ENCODE data around the gene MTF2. TPM values are rescaled to one million over a fixed set of nuclear protein-coding genes. Genes with fewer than 3 reads are reported as not detected.
A peak's percentile ranks its signal among the peaks of the same experiment; 100 is the strongest.

MTF2 gene
- total and polyA plus RNA-seq, 7 experiments from 2014 or later = 35.3 to 77.9 (median 50.4) TPM

DNA sequence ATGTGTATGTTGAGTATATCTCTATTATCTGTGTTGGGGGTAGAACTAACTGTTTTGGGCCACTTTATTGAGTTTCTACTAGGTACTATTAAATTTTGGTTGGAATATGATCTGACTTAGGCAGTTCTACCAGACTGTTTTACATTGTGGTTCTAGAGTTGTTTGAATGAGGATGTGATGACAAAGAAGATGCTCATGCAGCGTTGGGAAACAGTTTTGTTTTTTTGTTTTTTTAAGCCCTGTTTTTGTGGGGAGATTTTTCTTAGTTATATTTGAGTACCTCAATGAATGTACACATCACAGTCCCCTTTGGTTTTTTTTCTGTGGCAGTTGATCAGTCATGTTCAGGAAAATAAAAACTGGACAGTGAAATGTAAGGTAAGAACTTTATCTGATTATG is 61.0 kb downstream of the MTF2 start:
- no peak for ATAC-seq
- H3K4me3 Mint-ChIP-seq = no peak overlapping the region
- H3K9me3 ChIP-seq (ENCODE audit: control insufficient read depth in 2 of 3, low read length in 3 of 3) = no peaks in the 10 kb centered on the region
- H3K36me3 ChIP-seq (ENCODE audit: control insufficient read depth in 2 of 3, insufficient read depth in 3 of 3, low read length in 3 of 3) = peaks cover 4 to 28% (median 4%) of the 10 kb centered on the region in 3 experiments
- H3K27me3 Mint-ChIP-seq = no peaks in the 10 kb centered on the region
- intact Hi-C loops (cut with micrococcal nuclease) = loop anchor here in 1 of 2 donors (5.0 kb wide), 1 partner anchor 37 kb away; no protein-coding TSS in a partner anchor
- H3K4me3 ChIP-seq (ENCODE audit: low read length) = no peak overlapping the region
- CTCF ChIA-PET = interaction anchor here (0.7 kb wide), 1 partner anchor 11 kb away, joined by 3 read pairs; no protein-coding TSS in a partner anchor
- DNase-seq = no peak
- H3K9me3 Mint-ChIP-seq = no peaks in the 10 kb centered on the region
- peaks cover 5 to 19% (median 8%) of the 10 kb centered on the region in 5 donors for H3K36me3 Mint-ChIP-seq
- POLR2A ChIA-PET = interaction anchor here (0.7 kb wide), 1 partner anchor 175 kb away, joined by 3 read pairs; no protein-coding TSS in a partner anchor
- no peak overlapping the region for H3K27ac ChIP-seq (ENCODE audit: low read depth, low read length)
- H3K27ac Mint-ChIP-seq = peak overlapping the region in 4 of 9 donors; percentile 9 to 74 (median 23)
- peaks cover 0 to 10% (median 4%) of the 10 kb centered on the region in 7 donors for H3K4me1 Mint-ChIP-seq
- no peaks in the 10 kb centered on the region for H3K27me3 ChIP-seq (ENCODE audit: control insufficient read depth in 2 of 2, insufficient read depth in 2 of 2, low read length in 2 of 2)
- no peaks in the 10 kb centered on the region for H3K4me1 ChIP-seq (ENCODE audit: control insufficient read depth in 2 of 2, insufficient read depth in 2 of 2, low read length in 2 of 2)

DNA sequence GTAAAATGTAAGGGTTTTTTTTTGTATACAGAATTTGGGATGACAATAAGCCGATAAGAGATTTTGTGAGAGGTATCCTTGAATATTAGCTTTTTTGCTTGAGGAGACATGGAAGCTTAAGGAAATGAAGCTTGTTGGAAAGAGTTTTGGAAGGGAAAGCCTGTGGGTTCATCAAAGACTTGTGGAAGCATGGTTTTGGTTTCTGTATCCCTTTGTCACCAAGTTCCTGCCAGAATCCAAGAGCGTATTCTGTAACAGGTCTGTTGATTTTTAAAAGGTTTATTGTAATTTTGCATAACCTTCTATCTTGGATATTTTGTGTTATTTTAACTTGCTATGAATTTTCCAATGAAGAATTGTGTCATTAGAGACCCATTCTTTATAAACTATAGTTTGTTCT is 63.1 kb downstream of the MTF2 start:
- H3K9me3 Mint-ChIP-seq = no peaks in the 10 kb centered on the region
- H3K36me3 ChIP-seq (ENCODE audit: control insufficient read depth in 2 of 3, insufficient read depth in 3 of 3, low read length in 3 of 3) = peaks cover 4 to 8% (median 4%) of the 10 kb centered on the region in 3 experiments
- no peaks in the 10 kb centered on the region for H3K9me3 ChIP-seq (ENCODE audit: control insufficient read depth in 2 of 3, low read length in 3 of 3)
- H3K27me3 Mint-ChIP-seq = no peaks in the 10 kb centered on the region
- intact Hi-C loops (cut with micrococcal nuclease) = loop anchor here in 1 of 2 donors (5.0 kb wide), 1 partner anchor 35 kb away; no protein-coding TSS in a partner anchor
- ChIA-PET CTCF (no interaction called here), POLR2A (interaction anchor here (0.6 kb wide), 1 partner anchor 915 kb away, joined by 3 read pairs; no protein-coding TSS in a partner anchor)
- DNase-seq (no peak), ATAC-seq (no peak)
- peaks cover 0 to 10% (median 4%) of the 10 kb centered on the region in 7 donors for H3K4me1 Mint-ChIP-seq
- H3K27me3 ChIP-seq (ENCODE audit: control insufficient read depth in 2 of 2, insufficient read depth in 2 of 2, low read length in 2 of 2) = no peaks in the 10 kb centered on the region
- H3K4me1 ChIP-seq (ENCODE audit: control insufficient read depth in 2 of 2, insufficient read depth in 2 of 2, low read length in 2 of 2) = no peaks in the 10 kb centered on the region
- H3K36me3 Mint-ChIP-seq = peaks cover 0 to 16% (median 0%) of the 10 kb centered on the region in 5 donors
- peak overlapping the region in 5 of 9 donors; percentile 4 to 41 (median 22) for H3K27ac Mint-ChIP-seq
- H3K4me3 Mint-ChIP-seq = no peak overlapping the region
- no peak overlapping the region for H3K4me3 ChIP-seq (ENCODE audit: low read length)
- H3K27ac ChIP-seq (ENCODE audit: low read depth, low read length) = no peak overlapping the region

DNA sequence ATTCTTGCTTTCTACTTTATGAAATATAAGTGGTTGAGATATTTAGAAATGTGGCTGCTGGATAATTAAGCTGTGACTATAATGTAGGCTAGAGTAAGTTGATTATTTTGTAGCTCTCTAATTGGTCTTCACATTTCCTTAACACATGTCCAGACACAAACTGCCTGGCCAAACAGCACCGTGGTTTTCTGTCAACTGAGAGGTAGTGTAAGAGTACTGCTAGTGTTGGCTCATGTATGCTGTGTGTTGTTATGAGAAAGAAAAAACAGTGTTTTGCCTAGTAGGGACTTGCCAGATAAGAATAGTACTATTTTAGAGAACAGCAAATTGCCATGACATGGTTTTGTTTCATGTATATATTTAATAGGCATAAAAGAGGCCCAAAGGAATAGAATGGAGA is 64.1 kb downstream of the MTF2 start:
- H3K36me3 ChIP-seq (ENCODE audit: control insufficient read depth in 2 of 3, insufficient read depth in 3 of 3, low read length in 3 of 3) = peaks cover 0 to 4% (median 0%) of the 10 kb centered on the region in 3 experiments
- peak overlapping the region in 5 of 9 donors; percentile 4 to 30 (median 26) for H3K27ac Mint-ChIP-seq
- peaks cover 0 to 23% (median 5%) of the 10 kb centered on the region in 5 donors for H3K36me3 Mint-ChIP-seq
- no peak overlapping the region for H3K4me3 ChIP-seq (ENCODE audit: low read length)
- no peaks in the 10 kb centered on the region for H3K4me1 ChIP-seq (ENCODE audit: control insufficient read depth in 2 of 2, insufficient read depth in 2 of 2, low read length in 2 of 2)
- H3K27me3 Mint-ChIP-seq = no peaks in the 10 kb centered on the region
- intact Hi-C loops (cut with micrococcal nuclease) = loop anchor here in 1 of 2 donors (5.0 kb wide), 1 partner anchor 34 kb away; no protein-coding TSS in a partner anchor
- H3K4me1 Mint-ChIP-seq = peaks cover 0 to 12% (median 4%) of the 10 kb centered on the region in 7 donors
- ChIA-PET POLR2A (no interaction called here), CTCF (no interaction called here)
- DNase-seq (no peak), ATAC-seq (no peak)
- peaks cover 0 to 2% (median 0%) of the 10 kb centered on the region in 11 donors for H3K9me3 Mint-ChIP-seq
- H3K27me3 ChIP-seq (ENCODE audit: control insufficient read depth in 2 of 2, insufficient read depth in 2 of 2, low read length in 2 of 2) = no peaks in the 10 kb centered on the region
- peak overlapping the region; percentile 24 for H3K27ac ChIP-seq (ENCODE audit: low read depth, low read length)
- no peaks in the 10 kb centered on the region for H3K9me3 ChIP-seq (ENCODE audit: control insufficient read depth in 2 of 3, low read length in 3 of 3)
- H3K4me3 Mint-ChIP-seq = no peak overlapping the region

DNA sequence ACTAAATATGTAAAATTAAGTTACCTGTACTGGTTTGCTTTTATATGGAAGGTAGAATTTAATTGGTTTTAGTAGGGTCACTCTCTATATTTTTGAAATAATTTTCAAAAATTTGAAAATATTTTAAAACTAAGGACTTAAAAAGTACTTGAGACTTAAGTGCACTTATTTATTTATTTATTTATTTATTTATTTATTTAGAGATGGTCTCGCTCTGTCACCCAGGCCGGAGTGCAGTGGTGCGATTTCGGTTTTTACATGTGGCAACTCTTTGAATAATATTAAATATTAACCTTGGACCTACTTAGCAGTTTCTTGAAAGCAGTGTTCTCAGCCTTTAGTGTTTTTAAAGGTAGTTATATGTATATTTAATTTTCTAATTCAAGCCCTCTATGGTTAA is 64.7 kb downstream of the MTF2 start:
- H3K4me1 ChIP-seq (ENCODE audit: control insufficient read depth in 2 of 2, insufficient read depth in 2 of 2, low read length in 2 of 2) = no peaks in the 10 kb centered on the region
- CTCF ChIA-PET = no interaction called here
- H3K9me3 ChIP-seq (ENCODE audit: control insufficient read depth in 2 of 3, low read length in 3 of 3) = no peaks in the 10 kb centered on the region
- H3K36me3 ChIP-seq (ENCODE audit: control insufficient read depth in 2 of 3, insufficient read depth in 3 of 3, low read length in 3 of 3) = peaks cover 0 to 4% (median 1%) of the 10 kb centered on the region in 3 experiments
- Mint-ChIP-seq H3K27me3 (no peaks in the 10 kb centered on the region), H3K36me3 (peaks cover 0 to 25% (median 12%) of the 10 kb centered on the region in 5 donors), H3K27ac (no peak overlapping the region), H3K9me3 (peaks cover 0 to 2% (median 0%) of the 10 kb centered on the region in 11 donors), H3K4me3 (no peak overlapping the region), H3K4me1 (peaks cover 0 to 10% (median 4%) of the 10 kb centered on the region in 7 donors)
- H3K4me3 ChIP-seq (ENCODE audit: low read length) = no peak overlapping the region
- DNase-seq (no peak), ATAC-seq (no peak)
- H3K27ac ChIP-seq (ENCODE audit: low read depth, low read length) = no peak overlapping the region
- intact Hi-C loops (cut with micrococcal nuclease) = loop anchor here in 1 of 2 donors (5.0 kb wide), 1 partner anchor 34 kb away; no protein-coding TSS in a partner anchor
- POLR2A ChIA-PET = no interaction called here
- H3K27me3 ChIP-seq (ENCODE audit: control insufficient read depth in 2 of 2, insufficient read depth in 2 of 2, low read length in 2 of 2) = no peaks in the 10 kb centered on the region

DNA sequence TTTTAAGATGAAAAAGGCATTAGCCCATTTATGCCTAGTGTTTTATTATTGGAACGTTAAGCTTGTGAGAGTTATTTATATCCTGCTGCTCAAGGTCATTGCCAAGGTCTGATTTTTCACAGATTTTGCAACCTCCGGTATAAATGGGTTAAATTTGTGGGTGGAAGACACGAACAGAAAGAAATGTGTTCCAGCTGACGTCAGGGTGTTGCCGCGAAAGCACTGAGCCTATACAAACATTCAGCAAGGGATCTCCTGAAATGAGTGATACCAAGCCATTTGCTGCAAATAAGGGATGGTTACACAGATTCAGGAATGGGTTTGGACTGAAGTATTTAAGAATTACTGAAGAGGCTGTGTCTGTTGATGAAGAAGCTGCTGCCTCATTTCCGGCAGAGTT is 68.9 kb downstream of the MTF2 start:
- Mint-ChIP-seq H3K4me3 (no peak overlapping the region), H3K9me3 (peaks cover 0 to 2% (median 0%) of the 10 kb centered on the region in 11 donors), H3K36me3 (peaks cover 0 to 54% (median 35%) of the 10 kb centered on the region in 5 donors), H3K27ac (peak overlapping the region in 2 of 9 donors; percentile 18 to 43), H3K27me3 (no peaks in the 10 kb centered on the region), H3K4me1 (peaks cover 0 to 11% (median 0%) of the 10 kb centered on the region in 7 donors)
- Histone ChIP-seq H3K9me3 (ENCODE audit: control insufficient read depth in 2 of 3, low read length in 3 of 3) (no peaks in the 10 kb centered on the region), H3K4me1 (ENCODE audit: control insufficient read depth in 2 of 2, insufficient read depth in 2 of 2, low read length in 2 of 2) (no peaks in the 10 kb centered on the region), H3K36me3 (ENCODE audit: control insufficient read depth in 2 of 3, insufficient read depth in 3 of 3, low read length in 3 of 3) (peaks cover 0 to 15% (median 3%) of the 10 kb centered on the region in 3 experiments), H3K27me3 (ENCODE audit: control insufficient read depth in 2 of 2, insufficient read depth in 2 of 2, low read length in 2 of 2) (no peaks in the 10 kb centered on the region), H3K4me3 (ENCODE audit: low read length) (no peak overlapping the region), H3K27ac (ENCODE audit: low read depth, low read length) (no peak overlapping the region)
- POLR2A ChIA-PET = no interaction called here
- intact Hi-C loops (cut with micrococcal nuclease) = loop anchor here in 1 of 2 donors (5.0 kb wide), 1 partner anchor 34 kb away; the partner anchor contains the start of genes CCDC18 and TMED5
- CTCF ChIA-PET = no interaction called here
- ATAC-seq = no peak
- no peak for DNase-seq

DNA sequence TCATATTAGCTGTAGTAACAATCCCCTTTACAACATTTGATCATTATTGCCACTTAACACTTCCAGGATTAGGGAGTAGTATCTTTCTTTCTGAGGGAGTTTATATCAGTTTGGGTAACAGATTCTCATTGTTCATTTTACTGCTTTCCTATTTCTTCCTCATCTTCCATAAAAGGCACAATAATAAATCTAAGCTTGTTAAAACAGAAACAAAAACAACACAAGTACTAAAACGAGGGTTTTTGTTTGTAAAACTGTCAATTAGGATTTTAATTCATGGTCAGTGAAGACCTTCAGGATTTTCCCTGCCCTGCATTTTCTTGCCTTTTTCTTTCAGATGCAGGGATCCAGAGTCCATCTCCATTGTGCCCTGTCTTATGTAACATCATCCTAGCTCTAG is 71.6 kb downstream of the MTF2 start:
- peaks cover 0 to 64% (median 35%) of the 10 kb centered on the region in 5 donors for H3K36me3 Mint-ChIP-seq
- intact Hi-C loops (cut with micrococcal nuclease) = no loop called here
- no peaks in the 10 kb centered on the region for H3K4me1 ChIP-seq (ENCODE audit: control insufficient read depth in 2 of 2, insufficient read depth in 2 of 2, low read length in 2 of 2)
- H3K27me3 Mint-ChIP-seq = no peaks in the 10 kb centered on the region
- ChIA-PET POLR2A (interaction anchor here (0.8 kb wide), 1 partner anchor 52 kb away, joined by 3 read pairs; no protein-coding TSS in a partner anchor), CTCF (interaction anchor here (1.1 kb wide), 1 partner anchor 9 kb away, joined by 5 read pairs; no protein-coding TSS in a partner anchor)
- DNase-seq (no peak), ATAC-seq (no peak)
- H3K27ac ChIP-seq (ENCODE audit: low read depth, low read length) = no peak overlapping the region
- H3K9me3 Mint-ChIP-seq = peaks cover 0 to 2% (median 0%) of the 10 kb centered on the region in 11 donors
- no peak overlapping the region for H3K4me3 Mint-ChIP-seq
- H3K4me3 ChIP-seq (ENCODE audit: low read length) = no peak overlapping the region
- H3K27ac Mint-ChIP-seq = peak overlapping the region in 7 of 9 donors; percentile 1 to 65 (median 28)
- peaks cover 0 to 17% (median 5%) of the 10 kb centered on the region in 7 donors for H3K4me1 Mint-ChIP-seq
- no peaks in the 10 kb centered on the region for H3K9me3 ChIP-seq (ENCODE audit: control insufficient read depth in 2 of 3, low read length in 3 of 3)
- no peaks in the 10 kb centered on the region for H3K27me3 ChIP-seq (ENCODE audit: control insufficient read depth in 2 of 2, insufficient read depth in 2 of 2, low read length in 2 of 2)
- peaks cover 0 to 24% (median 3%) of the 10 kb centered on the region in 3 experiments for H3K36me3 ChIP-seq (ENCODE audit: control insufficient read depth in 2 of 3, insufficient read depth in 3 of 3, low read length in 3 of 3)
